Astrocyte of the spinal cord (primary cell): ENCODE measurements around the gene SCRN1.

Experiments
- DNase-seq: peaks from one replicate; pipeline ENCODE4 v3.0.0; 2011; ENCODE audit warnings: low read depth, low spot score
- H3K4me3 ChIP-seq: 2 replicates; pipeline ENCODE4 v1.5.1; 2011; ENCODE audit warnings: low read depth, mild to moderate bottlenecking, low read length, moderate library complexity
- CTCF ChIP-seq: IDR thresholded peaks from 2 replicates; pipeline ENCODE4 v1.5.1; 2012; ENCODE audit warnings: low read depth, mild to moderate bottlenecking, low read length, inconsistent platforms
- in situ Hi-C: cut with HindIII; loops from 2 replicates; pipeline ENCODE4 v1.10.0; 2017; ENCODE audit warnings: low sequenced_read_pairs

SCRN1 gene

GRCh38 chr7:30005464-30005863 is 15.9 kb upstream of the SCRN1 start:
- no peak for DNase-seq
- no peak for TF ChIP-seq CTCF
- in situ Hi-C loops = no loop called here
- H3K4me3 ChIP-seq = no peak overlapping the region

DNA sequence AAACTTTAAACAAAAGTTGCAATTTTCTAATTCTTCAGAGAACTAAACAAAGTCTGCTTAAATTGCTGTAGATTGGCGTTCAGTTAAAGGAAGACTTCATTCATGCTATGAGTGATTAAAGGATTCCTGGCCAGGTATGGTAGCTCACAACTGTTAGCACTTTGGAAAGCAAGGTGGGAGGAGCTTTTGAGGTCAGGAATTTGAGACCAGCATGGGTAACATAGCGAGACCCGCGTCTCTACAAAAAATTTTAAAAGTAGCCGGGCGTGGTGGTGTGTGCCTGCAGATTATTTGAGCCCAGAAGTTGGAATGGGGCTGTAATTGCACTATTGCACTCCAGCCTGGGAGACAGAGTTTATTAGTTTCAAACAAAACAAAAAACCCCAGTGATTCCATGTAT is 13.5 kb upstream of the SCRN1 start:
- DNase-seq = no peak
- no peak overlapping the region for H3K4me3 ChIP-seq
- TF ChIP-seq CTCF = no peak
- in situ Hi-C loops = no loop called here

DNA sequence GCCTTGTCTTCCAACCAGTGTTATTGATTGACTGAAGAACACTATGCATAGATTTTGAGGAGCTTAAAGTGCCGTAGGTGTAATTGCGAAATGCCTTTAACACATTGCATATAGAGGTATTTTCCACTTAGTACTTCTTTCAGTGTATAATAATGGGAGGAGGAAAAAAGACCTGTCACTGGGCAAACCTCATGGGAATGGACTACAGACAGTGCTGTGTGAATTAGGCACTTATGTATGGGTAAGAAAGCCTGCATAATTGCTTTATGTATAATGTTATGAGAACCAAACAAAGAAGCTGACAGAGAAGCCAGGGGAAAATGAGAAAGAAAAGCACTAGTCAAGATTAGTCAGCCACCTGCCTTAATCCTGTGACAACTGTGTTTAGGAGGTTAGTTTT is 12.4 kb upstream of the SCRN1 start:
- in situ Hi-C loops = no loop called here
- no peak for DNase-seq
- no peak overlapping the region for H3K4me3 ChIP-seq
- no peak for TF ChIP-seq CTCF

DNA sequence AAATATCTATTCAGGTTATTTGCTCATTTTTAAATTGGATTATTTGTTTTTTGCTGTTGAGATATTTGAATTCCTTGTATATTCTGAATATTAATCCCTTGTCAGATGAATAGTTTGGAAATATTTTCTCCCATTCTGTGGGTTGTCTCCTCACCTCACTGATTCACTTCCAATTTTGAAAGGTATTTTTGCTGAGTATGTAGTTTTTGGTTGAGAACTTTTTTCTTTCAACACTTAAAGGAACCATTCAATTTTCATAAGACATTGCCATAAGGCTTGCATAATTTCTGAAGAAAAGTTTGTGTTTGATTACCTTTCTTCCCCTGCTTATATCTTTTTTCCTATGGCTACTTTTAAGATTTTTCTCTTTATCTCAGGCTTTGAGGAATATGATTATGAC is 8.9 kb upstream of the SCRN1 start:
- DNase-seq = no peak
- in situ Hi-C loops = no loop called here
- H3K4me3 ChIP-seq = no peak overlapping the region
- no peak for TF ChIP-seq CTCF

DNA sequence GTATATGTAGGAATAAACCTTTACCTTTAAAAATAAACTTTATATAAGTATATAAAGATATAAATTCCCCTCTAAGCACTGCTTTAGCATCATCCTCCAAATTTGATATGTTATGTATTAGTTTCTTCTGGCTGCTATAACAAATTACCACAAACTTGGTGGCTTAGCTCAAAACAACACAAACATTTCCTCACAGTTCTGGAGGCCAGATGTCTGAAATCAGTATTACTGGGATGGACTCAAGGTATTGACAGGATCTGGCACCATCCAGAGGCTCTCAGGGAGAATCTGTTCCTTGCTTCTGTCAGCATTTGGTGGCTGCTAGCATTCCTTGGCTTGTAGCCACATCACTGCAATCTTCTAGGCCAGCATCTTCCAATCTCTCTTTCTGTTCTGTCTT is 6.7 kb upstream of the SCRN1 start:
- no peak for DNase-seq
- in situ Hi-C loops = no loop called here
- no peak for TF ChIP-seq CTCF
- no peak overlapping the region for H3K4me3 ChIP-seq

DNA sequence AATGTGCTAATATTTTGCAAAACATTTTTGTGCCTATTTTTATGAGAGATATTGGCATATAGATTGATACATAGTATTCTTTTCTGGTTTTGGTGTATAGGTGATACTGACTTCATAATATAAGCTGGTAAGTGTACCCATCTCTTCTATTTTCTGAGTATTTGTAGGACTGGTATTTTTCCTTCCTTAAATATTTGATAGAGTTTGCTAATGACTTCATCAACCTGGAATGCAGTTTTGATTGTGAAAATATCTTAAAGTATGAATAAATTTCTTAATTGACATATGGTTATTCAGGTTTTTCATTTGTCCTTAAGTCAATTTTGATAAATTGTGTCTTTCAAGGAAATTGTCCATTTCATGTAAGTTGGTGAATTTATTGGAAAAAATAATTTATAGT is 6.1 kb upstream of the SCRN1 start:
- no peak overlapping the region for H3K4me3 ChIP-seq
- no peak for TF ChIP-seq CTCF
- in situ Hi-C loops = no loop called here
- DNase-seq = no peak

- H3K4me3 ChIP-seq = no peak overlapping the region
- no peak for TF ChIP-seq CTCF
- DNase-seq = no peak
- in situ Hi-C loops = no loop called here
Observed at GRCh38 chr7:29993140-29993539, 3.5 kb upstream of the SCRN1 start.
